ENCODE data around the gene BRD9. TPM values are rescaled to one million over a fixed set of nuclear protein-coding genes. Genes with fewer than 3 reads are reported as not detected.

BRD9 gene
- total RNA-seq, 1 donor from 2014 or later = 60.5 TPM

DNA sequence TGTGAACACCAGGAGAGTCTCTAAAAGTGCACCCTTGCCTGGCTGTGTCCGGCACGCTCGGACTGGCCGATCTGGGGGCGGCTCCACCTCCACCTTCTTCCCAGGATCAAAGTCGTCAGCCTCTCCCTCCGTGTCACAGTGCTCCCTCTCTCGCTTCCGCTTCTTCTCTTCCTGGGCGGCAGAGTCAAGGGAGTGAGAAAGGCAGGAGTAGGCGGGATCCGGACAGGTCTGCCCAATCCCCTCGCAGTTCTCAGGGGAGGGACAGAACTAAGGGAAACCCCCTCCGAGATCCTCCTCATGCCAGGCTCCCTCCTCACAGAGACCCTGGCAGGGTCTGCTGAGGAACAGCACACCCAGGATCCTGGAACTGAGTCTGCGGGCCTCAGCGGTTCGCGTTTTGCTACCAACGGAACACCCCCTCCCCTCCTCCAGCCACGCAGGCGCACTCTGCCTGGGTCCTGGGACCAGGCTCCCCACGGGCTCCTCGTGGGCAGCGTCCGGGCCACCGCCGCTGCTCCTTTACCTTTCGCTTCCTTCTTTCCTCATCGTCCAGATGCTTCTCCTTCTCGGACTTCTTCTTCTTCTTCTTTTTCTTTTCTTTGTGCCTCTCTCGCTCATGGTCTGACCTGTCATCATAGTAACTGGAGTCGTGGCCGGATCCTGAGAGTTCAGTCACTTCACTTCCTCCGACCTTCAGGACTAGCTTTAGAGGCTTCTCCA is 1.3 kb downstream of the BRD9 start:
- Mint-ChIP-seq H3K27me3 (ENCODE audit: low read depth) (no peaks in the 10 kb centered on the region), H3K27ac (peak overlapping the region; percentile 93), H3K4me3 (peak overlapping the region; percentile 89), H3K9me3 (no peaks in the 10 kb centered on the region), H3K4me1 (peaks cover 23% of the 10 kb centered on the region), H3K36me3 (peaks cover 26% of the 10 kb centered on the region)
- TF ChIP-seq, protein P1, sequence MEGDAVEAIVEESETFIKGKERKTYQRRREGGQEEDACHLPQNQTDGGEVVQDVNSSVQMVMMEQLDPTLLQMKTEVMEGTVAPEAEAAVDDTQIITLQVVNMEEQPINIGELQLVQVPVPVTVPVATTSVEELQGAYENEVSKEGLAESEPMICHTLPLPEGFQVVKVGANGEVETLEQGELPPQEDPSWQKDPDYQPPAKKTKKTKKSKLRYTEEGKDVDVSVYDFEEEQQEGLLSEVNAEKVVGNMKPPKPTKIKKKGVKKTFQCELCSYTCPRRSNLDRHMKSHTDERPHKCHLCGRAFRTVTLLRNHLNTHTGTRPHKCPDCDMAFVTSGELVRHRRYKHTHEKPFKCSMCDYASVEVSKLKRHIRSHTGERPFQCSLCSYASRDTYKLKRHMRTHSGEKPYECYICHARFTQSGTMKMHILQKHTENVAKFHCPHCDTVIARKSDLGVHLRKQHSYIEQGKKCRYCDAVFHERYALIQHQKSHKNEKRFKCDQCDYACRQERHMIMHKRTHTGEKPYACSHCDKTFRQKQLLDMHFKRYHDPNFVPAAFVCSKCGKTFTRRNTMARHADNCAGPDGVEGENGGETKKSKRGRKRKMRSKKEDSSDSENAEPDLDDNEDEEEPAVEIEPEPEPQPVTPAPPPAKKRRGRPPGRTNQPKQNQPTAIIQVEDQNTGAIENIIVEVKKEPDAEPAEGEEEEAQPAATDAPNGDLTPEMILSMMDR (IDR thresholded peaks at IDR 0.05; ENCODE audit: unreplicated experiment) = no peak
- no peak for DNase-seq (ENCODE audit: low spot score in 2 of 2, unreplicated experiment in 2 of 2)

DNA sequence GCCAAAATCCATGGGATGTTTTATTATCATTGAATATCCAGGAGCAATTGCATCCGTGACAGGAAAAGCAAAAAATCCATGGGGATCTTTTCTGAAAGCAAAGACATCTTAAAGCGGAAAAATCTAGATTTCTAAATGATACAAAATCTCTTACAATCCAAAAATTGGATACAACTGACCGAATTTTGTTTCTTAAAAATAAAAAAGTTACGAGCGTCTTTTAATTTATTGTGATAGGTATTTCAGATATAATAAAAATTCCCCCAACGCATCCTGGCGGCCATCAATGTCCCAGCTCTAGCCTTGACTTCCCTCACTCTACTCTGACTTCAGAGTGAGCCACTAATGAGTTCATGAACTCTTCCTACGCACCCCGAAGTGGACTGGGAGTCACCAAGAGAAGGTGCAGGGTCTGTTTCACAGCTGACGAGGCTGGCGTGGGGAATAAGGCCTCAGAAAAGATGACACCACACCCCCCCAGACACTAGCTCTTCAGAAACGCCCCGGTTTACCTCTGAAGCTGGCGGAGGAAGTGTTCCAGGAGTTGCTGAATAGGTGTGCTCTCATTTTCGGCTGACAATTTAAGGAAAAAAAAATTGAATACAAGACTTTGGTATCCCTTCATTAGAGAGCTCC is 3.4 kb downstream of the BRD9 start:
- DNase-seq (ENCODE audit: low spot score in 2 of 2, unreplicated experiment in 2 of 2) = no peak
- H3K9me3 Mint-ChIP-seq = no peaks in the 10 kb centered on the region
- H3K27ac Mint-ChIP-seq = no peak overlapping the region
- H3K27me3 Mint-ChIP-seq (ENCODE audit: low read depth) = no peaks in the 10 kb centered on the region
- TF ChIP-seq, protein P1 (IDR thresholded peaks at IDR 0.05; ENCODE audit: unreplicated experiment) = no peak
- H3K36me3 Mint-ChIP-seq = peaks cover 37% of the 10 kb centered on the region
- no peak overlapping the region for H3K4me3 Mint-ChIP-seq
- H3K4me1 Mint-ChIP-seq = peaks cover 23% of the 10 kb centered on the region

DNA sequence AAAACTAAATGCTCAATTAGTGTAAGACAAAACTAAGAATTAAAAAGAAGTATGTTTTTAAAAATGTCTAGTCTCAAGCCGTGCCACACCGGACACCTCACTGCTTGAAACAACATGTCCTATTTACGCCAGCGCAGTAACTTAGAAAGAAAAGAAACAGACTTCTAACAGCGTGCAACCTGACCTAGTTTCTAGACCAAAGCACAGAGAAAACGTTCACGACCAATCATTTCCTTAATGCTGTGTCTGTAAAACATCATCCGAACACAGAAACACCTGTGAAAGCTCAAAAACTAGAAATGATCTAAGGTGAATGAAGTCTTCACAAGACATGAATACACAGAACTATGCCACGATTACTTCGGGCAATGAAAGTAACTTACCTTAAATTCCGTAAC is 4.0 kb downstream of the BRD9 start:
- Mint-ChIP-seq H3K36me3 (peaks cover 41% of the 10 kb centered on the region), H3K9me3 (no peaks in the 10 kb centered on the region), H3K27me3 (ENCODE audit: low read depth) (no peaks in the 10 kb centered on the region), H3K4me3 (no peak overlapping the region), H3K4me1 (peaks cover 18% of the 10 kb centered on the region), H3K27ac (no peak overlapping the region)
- TF ChIP-seq, protein P1 (IDR thresholded peaks at IDR 0.05; ENCODE audit: unreplicated experiment) = no peak
- DNase-seq (ENCODE audit: low spot score in 2 of 2, unreplicated experiment in 2 of 2) = no peak

DNA sequence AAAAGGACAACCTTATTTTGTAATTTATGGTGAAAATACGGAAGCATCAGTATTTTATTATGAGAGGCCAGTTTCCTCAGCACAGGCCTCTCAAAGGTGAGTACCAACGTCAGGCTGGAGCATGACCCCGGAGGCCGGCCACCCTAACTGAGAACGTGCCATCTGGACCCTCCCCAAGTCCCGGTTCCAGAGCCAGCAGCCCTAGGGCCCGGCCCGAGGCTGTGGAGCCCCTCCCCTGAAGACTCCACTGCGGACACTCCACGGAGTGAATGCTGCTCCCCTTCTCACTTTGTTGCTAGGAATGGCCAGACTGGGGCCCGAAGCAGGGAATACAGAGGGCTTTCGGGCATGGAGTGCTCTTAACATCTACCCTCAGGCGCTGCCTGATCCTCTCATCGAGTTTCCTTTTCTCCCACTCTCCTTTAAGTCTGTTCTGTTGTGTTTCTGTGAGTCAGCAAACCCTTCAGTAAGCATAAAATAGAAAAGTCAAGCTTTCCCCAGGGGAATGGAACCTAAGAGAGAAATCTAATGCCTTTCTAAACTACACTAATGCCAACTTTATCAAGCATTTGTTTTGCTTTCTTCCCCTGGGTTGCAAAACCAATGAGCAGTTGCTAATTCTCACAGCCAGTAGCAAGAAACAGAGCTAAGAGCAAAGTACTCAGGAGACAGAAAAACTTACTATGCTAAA is 4.5 kb downstream of the BRD9 start:
- H3K9me3 Mint-ChIP-seq = no peaks in the 10 kb centered on the region
- no peak overlapping the region for H3K27ac Mint-ChIP-seq
- no peaks in the 10 kb centered on the region for H3K27me3 Mint-ChIP-seq (ENCODE audit: low read depth)
- TF ChIP-seq, protein P1 (IDR thresholded peaks at IDR 0.05; ENCODE audit: unreplicated experiment) = no peak
- no peak for DNase-seq (ENCODE audit: low spot score in 2 of 2, unreplicated experiment in 2 of 2)
- H3K36me3 Mint-ChIP-seq = peaks cover 47% of the 10 kb centered on the region
- peaks cover 14% of the 10 kb centered on the region for H3K4me1 Mint-ChIP-seq
- H3K4me3 Mint-ChIP-seq = no peak overlapping the region

DNA sequence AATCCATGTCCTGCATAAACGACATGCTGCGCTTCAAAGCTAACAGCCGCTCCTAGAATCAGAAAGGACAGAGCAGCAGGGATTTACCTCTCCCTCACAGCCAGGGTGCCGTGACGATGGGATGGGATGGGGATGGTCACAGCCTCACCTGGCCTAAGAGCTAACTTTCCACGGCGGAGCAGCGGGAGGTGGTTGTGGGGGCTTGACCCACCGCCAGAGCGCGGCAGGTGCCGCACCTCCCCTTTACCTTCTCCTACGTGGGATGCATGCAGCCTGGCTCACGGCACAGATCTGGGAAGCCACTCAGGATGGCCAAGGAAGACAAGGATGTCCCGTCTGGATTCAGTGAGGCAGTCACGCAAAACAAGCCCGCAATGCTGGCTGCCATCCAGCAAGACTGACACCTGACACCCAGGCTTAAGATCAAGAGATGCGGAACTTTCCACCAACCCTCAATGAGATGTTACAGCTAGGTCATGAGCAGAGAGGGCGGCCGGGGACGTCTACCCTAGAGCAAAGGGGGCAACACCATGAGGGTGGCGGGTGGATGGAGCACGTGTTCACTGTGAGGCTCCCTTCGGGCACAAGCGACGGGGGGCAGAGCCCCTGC is 5.8 kb downstream of the BRD9 start:
- no peak overlapping the region for H3K4me3 Mint-ChIP-seq
- no peak for DNase-seq (ENCODE audit: low spot score in 2 of 2, unreplicated experiment in 2 of 2)
- TF ChIP-seq, protein P1 (IDR thresholded peaks at IDR 0.05; ENCODE audit: unreplicated experiment) = no peak
- H3K27ac Mint-ChIP-seq = no peak overlapping the region
- H3K27me3 Mint-ChIP-seq (ENCODE audit: low read depth) = no peaks in the 10 kb centered on the region
- H3K4me1 Mint-ChIP-seq = peaks cover 11% of the 10 kb centered on the region
- H3K36me3 Mint-ChIP-seq = peaks cover 58% of the 10 kb centered on the region
- H3K9me3 Mint-ChIP-seq = peaks cover 5% of the 10 kb centered on the region

Data from mesothelial cell of epicardium (in vitro differentiated cells).